ENCODE data around the gene SHLD1.

- TF ChIP-seq EZH2phosphoT487 (IDR thresholded peaks at IDR 0.05; ENCODE audit: insufficient read depth, low read depth) (no peak), EZH2 (IDR thresholded peaks at IDR 0.05; ENCODE audit: insufficient read depth, poor library complexity, severe bottlenecking) (no peak)
These were observed 47.8 kb downstream of the SHLD1 start for GRCh38 chr20:5797843-5798462.

Data from GM23248 (cell line).